HG03135 (cell line): ENCODE results near the gene MACROD2.

ENCODE experiments used
- ATAC-seq: cut with Tn5 transposase; IDR thresholded peaks from one replicate; pipeline ENCODE4 v1.9.1; 2021; ENCODE audit warnings: mild to moderate bottlenecking, moderate library complexity; ENCODE audit not compliant: unreplicated experiment

The MACROD2 gene

DNA sequence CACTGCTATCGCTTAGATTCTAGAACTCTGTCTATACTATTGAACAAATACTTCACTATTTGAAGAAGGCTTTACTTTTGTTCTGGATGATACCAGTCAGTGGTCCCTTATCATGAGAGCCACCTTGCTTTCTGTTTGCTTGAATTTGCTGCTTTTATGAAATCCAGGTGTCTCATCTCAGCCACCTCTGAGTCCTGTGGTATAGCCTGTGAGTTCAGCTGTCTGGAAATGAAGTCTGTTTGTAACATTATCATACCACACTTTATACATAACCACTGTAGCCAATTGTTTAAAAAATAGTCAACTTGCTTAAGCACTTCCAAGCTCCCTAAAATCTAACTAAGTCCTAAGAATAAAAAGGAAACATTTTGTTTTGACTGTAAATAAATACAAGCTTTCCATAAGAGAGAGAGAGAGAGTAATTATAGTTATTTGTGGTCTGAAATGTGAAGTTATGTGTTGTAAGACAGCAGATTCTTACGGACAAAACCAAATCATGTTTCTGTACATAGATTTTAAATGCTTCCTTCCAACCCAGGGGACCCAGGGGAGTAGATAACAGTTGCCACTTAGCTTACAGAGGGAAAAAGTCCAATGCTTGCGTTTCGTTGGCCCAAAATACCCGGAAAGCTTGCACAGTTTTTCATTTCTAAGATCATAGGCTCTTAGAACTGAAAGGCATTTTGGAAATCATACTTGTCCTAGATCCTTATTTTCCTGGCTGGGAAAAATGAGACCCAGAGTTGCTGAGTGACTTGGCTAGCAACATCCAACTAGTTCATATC lies 1449.9 kb downstream of the MACROD2 start:
- no peak for ATAC-seq

- ATAC-seq, result no peak
Measured at GRCh38 chr20:15446373-15446772, 1451.1 kb downstream of the MACROD2 start.

DNA sequence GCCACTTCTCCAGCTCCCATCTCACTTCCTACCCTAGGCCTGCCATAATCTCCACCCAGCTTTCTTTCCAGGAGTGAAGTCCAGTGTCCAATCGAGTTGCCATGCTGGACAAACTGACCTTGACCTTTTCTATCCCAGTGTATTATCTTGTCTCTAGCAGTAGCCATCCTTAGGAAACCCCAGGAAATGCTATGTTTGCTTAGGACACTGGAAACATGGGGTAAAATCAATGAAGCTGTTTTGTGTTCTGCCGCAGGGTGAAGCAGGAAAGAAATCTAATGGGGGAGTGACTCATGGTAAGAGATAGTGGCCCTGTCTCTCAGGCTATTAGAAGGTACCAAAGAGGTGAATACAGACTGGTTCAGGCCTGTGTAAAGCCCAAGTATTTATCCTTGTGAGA lies 1452.2 kb downstream of the MACROD2 start:
- no peak for ATAC-seq

- no peak for ATAC-seq
Measured at GRCh38 chr20:15449061-15449460, 1453.7 kb downstream of the MACROD2 start.

DNA sequence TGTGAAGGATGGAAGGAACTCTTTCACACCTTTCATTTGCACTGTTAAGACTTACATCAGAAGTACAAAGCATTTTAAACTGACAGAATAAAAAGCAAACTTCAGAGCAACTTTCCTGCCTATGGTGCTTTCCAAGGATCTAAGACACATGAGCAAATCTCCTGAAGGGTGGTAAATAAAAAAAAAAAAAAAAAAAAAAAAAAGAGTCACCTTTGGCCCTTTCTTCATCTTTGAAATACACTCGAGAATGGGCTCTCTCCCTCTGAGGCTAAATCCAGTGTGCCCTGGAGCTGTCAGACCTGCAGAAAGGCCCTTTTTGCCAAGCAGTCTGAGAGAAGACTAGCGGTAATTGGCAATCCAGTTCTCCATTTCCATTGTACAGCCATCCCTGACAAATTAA lies 1455.9 kb downstream of the MACROD2 start:
- ATAC-seq, result no peak

DNA sequence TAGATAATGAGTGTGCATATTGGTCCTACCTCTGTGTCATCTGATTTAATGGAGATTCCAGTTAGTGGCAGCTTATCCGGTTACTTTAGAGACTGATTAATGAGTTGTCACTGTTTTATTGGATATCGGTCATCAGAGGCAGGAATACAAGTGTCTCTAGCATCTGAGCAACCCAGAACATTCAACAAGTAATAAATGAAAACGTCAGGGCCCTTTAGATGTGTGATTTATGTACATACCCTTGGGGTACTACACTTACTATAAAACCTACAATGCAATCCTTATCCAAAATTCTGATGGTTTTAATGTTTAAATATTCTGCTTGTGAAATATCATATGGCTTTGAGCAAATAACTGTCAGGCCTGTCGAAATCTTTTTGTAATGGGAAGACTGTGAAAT lies 1460.0 kb downstream of the MACROD2 start:
- ATAC-seq, result no peak

DNA sequence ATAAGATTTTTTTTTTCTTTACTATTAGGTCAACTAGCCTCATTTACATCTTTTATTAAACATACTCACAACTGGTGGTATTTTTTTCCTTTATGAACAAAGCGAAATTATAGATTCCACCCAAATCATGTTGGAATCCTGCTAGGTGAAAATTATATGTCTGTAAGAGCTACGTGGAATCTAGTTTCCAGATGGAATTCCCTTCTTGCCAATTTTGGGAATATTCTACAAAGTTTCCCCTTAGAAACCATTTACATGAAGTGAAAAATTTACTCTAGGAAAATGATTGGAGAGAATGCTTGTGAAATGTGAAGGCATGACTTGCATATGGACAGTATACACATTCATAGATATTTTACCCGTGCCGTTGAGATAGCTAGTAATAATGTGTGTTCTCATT lies 1466.6 kb downstream of the MACROD2 start:
- no peak for ATAC-seq

- ATAC-seq, result no peak
Measured at GRCh38 chr20:15475483-15475882, 1480.2 kb downstream of the MACROD2 start.

GRCh38 chr20:15476186-15476585 lies 1480.9 kb downstream of the MACROD2 start:
- no peak for ATAC-seq

DNA sequence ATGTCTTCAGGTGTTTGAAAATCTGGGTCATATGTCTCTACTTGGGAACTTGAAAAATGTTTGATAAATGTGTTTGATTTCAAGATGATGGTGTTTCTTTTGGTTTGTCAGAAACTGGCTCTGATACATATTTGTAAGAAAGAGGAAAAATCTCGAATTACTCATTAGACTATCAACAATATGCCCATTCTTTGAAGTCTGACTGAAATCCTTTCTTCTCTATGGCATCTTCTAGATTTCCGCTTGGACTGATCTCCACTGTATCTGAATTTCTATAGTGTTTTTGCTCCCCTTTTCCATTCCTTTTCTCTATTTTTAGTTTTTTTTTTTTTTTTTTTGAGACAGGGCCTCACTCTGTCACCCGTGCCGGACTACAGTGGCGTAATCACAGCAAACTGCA lies 1481.5 kb downstream of the MACROD2 start:
- no peak for ATAC-seq

- ATAC-seq, result no peak
Measured at GRCh38 chr20:15482525-15482924, 1487.2 kb downstream of the MACROD2 start.

DNA sequence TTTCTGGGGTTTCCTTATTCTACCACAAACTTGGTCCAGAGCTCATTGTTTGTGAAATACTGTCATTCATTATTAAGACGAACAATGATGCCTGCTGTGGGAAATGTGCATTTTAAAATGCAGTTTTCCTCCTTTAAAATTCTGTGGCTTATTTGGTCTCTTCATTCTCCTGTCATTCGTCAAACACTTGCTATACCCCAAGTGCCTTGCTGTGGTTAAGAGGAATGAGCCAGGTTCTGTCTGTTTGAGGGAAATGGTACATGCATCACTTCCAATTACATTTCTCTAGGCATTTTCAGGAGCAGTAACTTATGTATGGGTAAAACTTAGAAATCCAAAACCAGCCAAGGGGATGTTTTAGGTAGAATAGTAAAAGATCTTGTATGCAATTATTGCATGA lies 1490.2 kb downstream of the MACROD2 start:
- ATAC-seq, result no peak

DNA sequence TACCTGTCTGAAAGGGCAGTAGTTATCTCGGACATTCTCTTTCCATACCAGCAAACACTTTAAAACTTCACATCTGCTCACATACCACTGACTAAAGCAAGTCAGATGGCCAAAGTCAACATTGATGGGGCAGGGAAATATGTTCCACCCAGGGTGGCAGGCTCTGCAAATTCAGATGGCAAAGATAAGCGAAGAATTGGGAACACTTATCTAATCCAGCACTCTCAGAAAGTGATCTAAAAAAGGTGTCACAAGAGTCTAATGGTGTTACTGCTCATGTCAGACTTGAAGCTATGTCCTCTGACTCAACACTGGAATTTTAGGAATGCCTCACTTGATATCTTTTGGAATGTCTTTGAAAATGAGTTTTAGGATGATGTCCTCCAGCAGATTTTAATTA lies 1491.7 kb downstream of the MACROD2 start:
- no peak for ATAC-seq

GRCh38 chr20:15487682-15488081 lies 1492.4 kb downstream of the MACROD2 start:
- no peak for ATAC-seq

DNA sequence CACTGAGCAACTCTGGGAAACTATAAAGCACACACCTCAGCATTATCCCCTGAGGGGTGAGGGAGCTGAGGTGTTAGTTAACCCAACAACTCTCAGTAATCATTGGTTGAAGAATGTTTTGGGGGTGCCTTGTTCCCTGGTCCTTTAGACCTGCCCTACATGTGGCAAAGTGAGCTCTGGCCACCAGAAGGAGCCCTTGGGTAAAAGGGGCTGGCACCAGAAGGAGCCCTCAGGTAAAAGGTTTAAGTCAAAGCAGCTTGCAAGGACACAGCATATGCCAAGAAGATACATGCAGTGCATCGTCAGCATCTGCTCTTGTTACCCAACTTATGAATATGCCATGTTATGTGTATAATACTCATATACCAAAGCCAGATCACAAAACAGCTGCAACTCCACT lies 1496.3 kb downstream of the MACROD2 start:
- no peak for ATAC-seq

DNA sequence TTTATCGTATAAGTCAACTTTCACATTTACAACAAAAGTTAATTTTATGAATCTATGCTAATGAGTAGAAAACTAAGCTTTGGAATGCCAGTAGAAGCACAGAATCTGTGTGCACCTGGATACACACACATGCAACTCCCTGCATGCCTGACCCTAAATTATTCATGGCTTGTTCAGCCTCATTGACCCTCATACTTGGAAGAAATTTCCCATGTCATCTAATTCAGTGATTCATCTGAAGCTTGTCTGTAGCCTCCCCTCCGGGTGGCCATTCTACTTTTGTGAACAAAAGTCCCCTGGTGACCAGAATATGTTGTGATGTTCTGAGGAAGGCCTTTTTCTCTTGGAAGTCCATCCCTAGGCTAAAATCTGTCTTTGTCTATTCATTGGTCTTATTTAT lies 1499.5 kb downstream of the MACROD2 start:
- no peak for ATAC-seq

GRCh38 chr20:15496501-15497039 lies 1501.3 kb downstream of the MACROD2 start:
- no peak for ATAC-seq

GRCh38 chr20:15498926-15499325 lies 1503.6 kb downstream of the MACROD2 start:
- no peak for ATAC-seq

DNA sequence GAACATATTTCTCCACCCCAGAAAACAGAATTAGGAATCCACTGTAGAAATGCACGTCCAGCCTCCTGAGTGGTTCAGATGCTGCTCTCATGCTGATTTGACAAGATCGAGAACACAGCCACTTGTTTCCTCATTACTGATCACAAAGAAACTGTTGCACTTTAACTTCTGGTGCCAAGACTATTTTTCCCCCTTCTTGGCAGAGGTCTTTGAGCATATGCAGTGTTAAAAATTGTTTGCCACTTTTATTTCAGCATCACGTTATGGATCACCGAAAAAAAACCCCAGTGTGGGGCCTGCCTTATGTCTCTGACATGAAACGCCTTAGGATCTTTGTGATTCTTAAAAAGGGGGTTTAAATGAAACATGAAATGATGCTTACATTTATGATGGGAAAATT lies 1511.0 kb downstream of the MACROD2 start:
- ATAC-seq, result no peak

- no peak for ATAC-seq
Measured at GRCh38 chr20:15507151-15507550, 1511.8 kb downstream of the MACROD2 start.

GRCh38 chr20:15511551-15511950 lies 1516.2 kb downstream of the MACROD2 start:
- no peak for ATAC-seq

DNA sequence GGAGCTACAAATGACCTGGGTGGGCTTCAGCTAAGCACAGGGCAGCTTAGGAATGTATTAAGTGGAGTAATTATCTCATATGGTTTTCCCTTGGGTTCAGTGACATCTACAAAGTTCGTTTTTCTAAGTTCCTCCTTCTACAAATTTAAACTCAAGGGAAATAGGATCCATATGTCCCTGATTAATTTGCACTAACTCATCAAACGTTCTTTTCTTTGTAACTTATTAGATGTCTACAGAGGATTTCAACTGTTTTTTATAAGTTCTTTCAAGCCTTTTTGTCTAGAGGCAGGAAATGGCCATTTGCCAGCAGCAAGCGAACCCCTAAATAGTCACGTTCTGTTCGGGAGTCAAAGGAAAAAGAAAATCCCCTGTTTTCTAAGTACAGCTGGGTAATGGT lies 1517.6 kb downstream of the MACROD2 start:
- ATAC-seq, result no peak

- ATAC-seq, result no peak
Measured at GRCh38 chr20:15515691-15516090, 1520.4 kb downstream of the MACROD2 start.
